ENCODE data around the gene DIP2C.
"Not testable (repeated sequence)": the region's sequence is repeated elsewhere in the genome, so short reads cannot be mapped to it uniquely, and the experiment has no call there.

DNA sequence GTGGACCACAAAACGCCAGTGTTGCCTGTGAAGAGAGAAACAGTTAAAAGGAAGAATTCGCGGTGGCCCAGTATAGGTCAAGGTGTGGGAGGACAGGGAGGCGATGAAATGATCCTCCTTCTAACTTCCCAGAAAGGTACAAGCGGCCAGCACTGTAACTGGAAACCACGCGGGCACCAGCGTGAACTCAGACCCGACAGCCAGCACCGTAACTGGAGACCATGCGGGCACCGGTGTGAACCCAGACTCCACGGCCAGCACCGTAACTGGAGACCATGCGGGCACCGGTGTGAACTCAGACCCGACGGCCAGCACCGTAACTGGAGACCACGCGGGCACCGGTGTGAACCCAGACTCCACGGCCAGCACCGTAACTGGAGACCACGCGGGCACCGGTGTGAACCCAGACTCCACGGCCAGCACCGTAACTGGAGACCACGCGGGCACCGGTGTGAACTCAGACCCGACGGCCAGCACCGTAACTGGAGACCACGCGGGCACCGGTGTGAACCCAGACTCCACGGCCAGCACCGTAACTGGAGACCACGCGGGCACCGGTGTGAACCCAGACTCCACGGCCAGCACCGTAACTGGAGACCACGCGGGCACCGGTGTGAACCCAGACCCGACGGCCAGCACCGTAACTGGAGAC, 57.2 kb downstream of the DIP2C start:
- TF ChIP-seq, protein P1, sequence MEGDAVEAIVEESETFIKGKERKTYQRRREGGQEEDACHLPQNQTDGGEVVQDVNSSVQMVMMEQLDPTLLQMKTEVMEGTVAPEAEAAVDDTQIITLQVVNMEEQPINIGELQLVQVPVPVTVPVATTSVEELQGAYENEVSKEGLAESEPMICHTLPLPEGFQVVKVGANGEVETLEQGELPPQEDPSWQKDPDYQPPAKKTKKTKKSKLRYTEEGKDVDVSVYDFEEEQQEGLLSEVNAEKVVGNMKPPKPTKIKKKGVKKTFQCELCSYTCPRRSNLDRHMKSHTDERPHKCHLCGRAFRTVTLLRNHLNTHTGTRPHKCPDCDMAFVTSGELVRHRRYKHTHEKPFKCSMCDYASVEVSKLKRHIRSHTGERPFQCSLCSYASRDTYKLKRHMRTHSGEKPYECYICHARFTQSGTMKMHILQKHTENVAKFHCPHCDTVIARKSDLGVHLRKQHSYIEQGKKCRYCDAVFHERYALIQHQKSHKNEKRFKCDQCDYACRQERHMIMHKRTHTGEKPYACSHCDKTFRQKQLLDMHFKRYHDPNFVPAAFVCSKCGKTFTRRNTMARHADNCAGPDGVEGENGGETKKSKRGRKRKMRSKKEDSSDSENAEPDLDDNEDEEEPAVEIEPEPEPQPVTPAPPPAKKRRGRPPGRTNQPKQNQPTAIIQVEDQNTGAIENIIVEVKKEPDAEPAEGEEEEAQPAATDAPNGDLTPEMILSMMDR (IDR thresholded peaks at IDR 0.05), result not testable (repeated sequence)
- TF ChIP-seq POLR2A (IDR thresholded peaks at IDR 0.05), result not testable (repeated sequence)
